NCI-H526 treated with DMSO at 0.1 percent for 48 hours (cell line): Measurements from ENCODE around the gene ZER1.
"Not testable (repeated sequence)": the region's sequence is repeated elsewhere in the genome, so short reads cannot be mapped to it uniquely, and the experiment has no call there.

Source experiments
- DNase-seq: peaks from one replicate; lab custom pipeline; 2025; lab: John Stamatoyannopoulos, UW

The ZER1 gene

GRCh38 chr9:128787659-128788058, 15.9 kb upstream of the ZER1 start:
- DNase-seq: no peak

DNA sequence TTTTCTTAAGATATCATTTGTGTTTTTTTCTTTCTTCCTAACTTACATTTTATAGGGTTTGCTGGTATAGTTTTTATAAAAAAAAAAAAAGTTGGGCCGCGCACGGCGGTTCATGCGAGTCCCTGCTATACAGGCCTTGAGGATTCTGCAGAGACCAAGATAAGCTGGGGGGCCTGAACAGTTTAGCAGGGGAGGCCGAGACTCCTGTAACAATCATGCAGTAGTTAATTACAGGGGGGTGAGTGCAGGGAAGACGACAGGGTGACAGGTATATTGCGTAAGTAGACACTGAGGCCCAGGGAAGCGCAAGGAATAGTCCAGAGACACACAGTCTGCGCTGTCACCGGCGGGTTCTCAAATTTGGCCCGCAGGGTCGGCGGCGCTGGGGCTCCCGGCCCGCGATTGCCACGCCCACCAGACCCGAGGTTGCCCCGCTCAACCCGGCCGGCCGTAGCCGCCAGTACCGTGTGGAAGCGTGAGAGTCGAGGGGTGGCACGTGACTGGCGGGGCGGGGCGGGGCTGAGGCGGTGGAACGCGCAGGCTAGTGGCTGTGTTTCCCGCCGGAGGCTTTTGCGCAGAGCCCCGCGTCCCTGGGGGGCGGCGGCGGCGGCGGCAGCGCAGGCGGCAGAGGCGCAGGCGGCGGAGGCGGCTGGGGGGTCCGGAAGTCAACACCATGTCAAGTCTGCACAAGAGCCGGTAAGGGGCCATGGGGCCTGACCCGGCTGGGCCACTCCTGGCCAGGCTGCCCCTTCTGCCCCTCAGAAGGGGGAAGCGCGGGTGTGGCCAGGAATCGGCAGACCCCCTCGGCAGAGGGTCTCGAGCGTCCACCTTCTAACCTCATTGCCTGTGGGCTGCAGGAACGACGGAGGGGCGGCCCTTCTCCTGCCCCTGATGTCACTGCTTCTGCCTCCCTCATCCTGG, 15.2 kb upstream of the ZER1 start, which contains the start of gene TBC1D13:
Gene TBC1D13 (plus strand): TSS at position 573 of the 921 bp plus-strand sequence. CDS start 101 bp downstream, at position 674.
- DNase-seq: peak; percentile 60

GRCh38 chr9:128785427-128785826, 13.7 kb upstream of the ZER1 start:
- DNase-seq: no peak

DNA sequence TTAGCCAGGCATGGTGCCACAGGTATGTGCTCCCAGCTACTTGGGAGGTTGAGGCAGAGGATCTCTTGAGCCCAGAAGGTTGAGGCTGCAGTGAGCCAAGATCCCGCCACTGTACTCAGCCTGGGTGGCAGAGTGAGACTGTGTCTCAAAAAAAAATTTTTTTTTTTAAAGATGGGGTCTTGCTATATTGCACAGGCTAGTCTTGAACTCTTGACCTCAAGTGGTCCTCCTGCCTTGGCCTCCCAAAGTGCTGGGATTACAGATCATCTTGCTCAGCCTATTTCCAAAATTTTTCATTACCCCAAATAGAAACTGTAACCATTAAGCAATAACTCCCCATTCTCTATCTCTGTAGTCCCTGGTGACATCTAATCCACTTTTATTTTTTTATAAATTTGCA, 10.9 kb upstream of the ZER1 start:
- no peak for DNase-seq

- DNase-seq: no peak
These were observed 9.7 kb upstream of the ZER1 start for GRCh38 chr9:128781187-128782070.

GRCh38 chr9:128780093-128780492, 8.4 kb upstream of the ZER1 start:
- DNase-seq: not testable (repeated sequence)

GRCh38 chr9:128774804-128775203, 3.1 kb upstream of the ZER1 start:
- no peak for DNase-seq

GRCh38 chr9:128773049-128773448, 1.3 kb upstream of the ZER1 start:
- no peak for DNase-seq

DNA sequence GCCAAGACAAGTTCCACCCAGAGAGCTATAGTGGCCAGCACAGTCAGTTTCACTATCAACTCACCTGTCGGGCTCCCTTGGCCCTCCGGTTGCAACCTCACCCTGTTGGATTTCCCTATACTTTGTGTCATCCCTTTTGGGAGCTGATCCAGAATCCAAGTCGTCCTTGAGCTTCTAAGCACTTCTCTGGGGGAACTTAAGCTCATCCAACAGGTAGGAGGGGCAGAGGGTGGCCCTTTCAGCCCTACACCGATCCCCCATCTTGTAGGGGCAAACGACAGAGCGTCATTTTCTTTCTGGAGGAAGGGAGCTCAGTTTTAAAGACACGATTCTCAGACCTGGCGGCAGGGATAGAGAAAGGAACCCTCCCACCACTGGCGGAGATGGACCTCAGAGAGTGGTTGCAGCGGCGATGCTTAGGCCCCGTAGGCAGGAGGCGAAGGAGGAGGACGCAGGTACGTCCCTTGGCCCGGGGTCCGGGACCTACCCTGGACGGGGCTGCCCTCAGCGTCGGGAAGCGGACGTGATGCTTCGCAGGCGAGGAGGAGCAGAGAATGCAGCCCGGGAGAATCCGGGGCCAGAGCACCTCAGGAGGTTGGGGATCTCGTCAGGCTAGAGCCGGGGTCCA, 519 bp downstream of the ZER1 start:
- DNase-seq: no peak

DNA sequence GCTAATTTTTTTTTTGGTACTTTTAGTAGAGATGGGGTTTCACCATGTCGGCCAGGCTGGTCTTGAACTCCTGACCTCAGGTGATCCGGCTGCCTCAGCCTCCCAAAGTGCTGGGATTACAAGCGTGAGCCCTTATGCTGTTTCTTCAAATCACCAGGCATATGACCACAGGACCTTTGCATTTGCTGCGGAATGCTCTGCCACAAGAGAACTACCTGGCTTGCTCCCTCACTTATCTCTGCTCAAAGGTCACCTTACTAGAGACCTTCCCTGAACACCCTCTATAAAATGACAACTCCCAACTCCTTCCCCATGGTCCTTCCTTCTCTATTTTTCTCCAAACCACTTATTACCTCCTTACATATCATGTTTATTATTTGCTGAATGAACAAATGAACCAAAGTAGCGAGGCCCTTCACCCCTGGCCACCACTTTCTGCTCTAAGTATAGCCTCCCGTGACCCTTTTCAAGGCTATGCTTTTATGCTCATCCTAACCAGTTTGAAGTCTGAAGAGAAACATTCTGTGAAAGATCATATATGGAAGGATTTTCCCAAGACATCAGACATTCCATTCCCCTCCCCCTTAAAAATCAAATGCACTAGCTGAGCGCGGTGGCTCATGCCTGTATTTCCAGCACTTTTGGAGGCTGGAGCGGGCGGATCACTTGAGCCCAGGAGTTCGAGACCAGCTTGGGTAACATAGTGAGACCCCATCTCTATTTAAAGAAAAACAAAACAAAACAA, 1.3 kb downstream of the ZER1 start:
- DNase-seq: no peak

DNA sequence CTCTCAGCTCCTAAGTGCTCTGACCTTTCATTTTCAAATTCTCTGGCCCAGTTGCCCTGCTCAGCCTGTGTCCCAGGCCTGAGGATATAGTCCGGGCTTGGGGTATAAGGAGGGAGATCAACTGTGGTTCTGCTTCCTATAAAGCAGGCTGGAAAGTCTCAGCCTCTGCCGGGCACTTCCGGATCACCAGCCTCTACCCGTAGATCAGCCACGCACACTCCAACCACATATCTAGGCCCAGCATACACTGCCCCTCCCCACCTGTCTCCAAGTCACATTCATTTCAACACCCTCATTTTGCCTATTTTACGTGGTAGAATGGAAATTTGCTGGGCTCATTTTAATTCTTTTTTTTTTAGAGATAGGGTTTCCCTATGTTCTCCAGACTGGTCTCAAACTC, 3.1 kb downstream of the ZER1 start:
- no peak for DNase-seq

DNA sequence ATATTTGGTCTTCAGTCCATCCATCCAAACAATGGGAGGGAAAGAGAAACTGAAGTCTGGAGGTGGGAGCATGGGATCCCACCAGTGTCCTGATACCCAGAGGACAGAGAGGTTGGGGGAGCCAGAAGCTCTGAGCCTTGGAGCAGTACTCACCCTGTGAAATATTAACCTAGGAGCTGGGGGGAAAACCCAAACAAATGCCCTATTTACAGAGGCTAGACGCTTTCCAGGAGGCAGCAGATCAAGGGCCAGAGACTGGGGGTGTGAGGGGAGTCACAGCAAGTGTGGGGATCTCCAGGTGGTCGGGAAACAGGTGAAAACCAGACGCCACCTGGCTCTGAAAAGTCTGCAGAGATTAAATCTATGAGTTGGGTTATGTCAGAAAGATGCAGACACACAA, 6.2 kb downstream of the ZER1 start:
- no peak for DNase-seq

DNA sequence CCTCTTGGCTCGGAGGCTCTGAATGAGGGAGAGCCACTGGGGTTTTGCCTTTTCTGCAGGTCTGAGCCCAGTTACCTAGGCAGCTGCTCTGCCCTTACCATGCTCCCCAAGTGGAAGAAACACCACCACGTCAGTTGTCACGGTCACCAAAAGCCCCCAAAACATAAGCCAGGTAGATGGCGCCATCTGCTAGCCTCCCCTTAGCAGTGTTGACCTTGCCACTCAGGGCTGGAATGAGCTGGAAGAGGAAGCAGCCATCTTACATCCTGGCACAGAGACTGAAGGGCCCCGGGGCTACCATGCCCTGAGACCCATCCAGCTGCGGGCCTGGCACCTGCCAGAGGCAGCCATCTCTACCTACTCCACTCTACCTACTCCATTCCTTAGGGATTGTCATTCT, 7.4 kb downstream of the ZER1 start:
- DNase-seq: no peak

DNA sequence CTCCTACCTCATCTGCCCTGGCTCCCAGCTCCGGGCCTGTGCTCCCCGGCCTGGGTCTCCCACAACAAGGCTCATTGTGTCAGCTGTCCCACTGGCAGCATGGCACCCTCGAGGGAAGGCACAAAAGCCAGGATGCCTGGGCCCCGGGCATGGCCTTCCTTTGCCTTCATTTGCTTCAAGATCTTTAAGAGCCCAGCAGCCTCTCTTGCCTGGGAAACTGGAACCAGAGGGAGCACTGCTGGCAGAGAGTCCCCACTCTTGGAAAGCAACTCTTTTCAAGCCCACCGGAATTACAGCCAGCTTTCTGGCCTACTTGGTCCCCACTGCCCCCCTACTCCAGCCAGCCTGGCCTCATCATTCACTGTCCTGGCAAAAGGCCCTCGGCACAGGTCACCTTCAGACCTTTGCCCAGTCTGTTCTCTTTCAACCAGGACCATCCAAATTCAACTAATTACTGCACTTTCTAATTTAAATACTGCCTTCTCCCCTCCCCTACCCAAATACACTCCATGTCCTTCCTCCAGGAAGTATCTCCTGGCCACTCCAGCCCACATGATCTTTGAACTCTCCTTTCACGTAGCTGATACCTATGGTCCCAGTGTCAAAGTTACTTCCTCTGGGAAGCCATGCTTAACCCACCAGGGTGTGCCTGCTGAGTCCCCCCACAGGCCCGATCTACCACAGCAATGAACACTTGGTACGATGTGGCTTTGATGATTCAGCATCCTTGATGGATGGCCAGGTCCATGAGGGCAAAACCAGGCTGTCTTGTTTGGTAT, 8.9 kb downstream of the ZER1 start:
- no peak for DNase-seq

- no peak for DNase-seq
These were observed 14.1 kb downstream of the ZER1 start for GRCh38 chr9:128757602-128758001.

DNA sequence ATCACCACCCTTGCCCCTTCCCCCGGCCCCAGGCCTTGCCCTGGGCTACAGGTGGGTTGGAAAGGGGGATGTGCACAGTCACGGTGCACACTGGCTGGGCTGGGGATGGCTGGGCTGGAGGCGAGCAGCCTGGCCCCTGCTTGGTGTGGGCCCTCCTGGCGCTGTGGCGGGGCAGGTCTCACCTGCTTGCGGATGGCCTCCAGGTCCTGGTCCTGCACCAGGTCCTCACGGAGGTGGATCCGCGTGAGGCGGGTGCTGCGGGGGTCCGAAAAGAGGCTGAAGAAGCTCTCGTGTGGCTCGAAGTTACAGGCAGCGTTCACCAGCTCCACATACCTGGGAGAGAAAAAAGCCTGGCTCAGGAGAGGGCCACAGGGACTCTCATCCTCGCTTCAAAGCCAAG, 18.1 kb downstream of the ZER1 start:
- DNase-seq: no peak

- DNase-seq: no peak
These were observed 20.7 kb downstream of the ZER1 start for GRCh38 chr9:128750926-128751595.

- no peak for DNase-seq
These were observed 24.5 kb downstream of the ZER1 start for GRCh38 chr9:128747241-128747640.

- DNase-seq: no peak
These were observed 28.3 kb downstream of the ZER1 start for GRCh38 chr9:128743421-128743820.

DNA sequence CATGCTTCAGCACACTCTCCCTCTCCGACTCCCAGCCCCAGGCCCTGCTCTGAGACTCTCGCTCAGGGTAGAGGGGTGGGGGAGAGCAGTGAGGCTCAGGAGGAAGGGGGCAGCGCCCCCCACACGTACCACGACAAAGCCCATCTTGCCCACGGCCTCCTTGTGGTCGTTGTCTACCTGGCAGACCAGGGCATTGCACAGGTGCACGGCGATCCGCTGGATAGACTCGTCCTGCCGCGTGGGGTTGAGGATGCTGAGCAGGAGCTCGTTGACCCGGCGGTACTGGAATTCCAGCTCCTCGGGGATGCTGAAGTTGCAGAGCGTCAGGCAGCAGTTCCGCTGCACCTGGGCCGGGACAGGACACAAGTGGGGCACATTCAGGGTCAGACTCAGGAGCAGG, 29.3 kb downstream of the ZER1 start:
- DNase-seq: no peak
